CD4-positive, alpha-beta T cell treated with Interferon alpha-2 for 1 hour (primary cell): ENCODE measurements around the gene PTCHD1.

Experiments
- DNase-seq, 2 donors: peaks; one replicate each; pipeline ENCODE4 v3.0.0-alpha.2; 2020 to 2022

Gene PTCHD1

GRCh38 chrX:23364416-23364815 lies 29.8 kb downstream of the PTCHD1 start:
- no peak for DNase-seq

DNA sequence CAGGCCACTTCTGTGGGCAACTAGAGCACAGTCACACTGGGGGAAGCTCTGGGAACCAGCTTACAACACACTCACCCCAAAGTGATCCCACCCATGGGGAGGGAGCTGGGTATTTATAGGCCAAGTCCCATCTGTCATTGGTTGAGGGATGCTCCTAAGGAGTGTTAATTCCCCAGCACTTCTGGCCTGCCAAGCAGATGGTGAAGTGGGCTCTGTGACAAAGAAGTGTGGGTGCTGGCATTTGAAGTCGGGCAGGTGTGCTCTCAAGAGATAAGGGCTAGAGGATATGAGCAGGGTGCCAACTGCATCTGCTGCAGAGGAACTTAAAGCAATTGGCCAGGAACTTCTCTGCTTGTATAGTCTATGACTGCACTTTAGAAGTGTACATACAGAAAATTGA lies 30.9 kb downstream of the PTCHD1 start:
- no peak for DNase-seq

DNA sequence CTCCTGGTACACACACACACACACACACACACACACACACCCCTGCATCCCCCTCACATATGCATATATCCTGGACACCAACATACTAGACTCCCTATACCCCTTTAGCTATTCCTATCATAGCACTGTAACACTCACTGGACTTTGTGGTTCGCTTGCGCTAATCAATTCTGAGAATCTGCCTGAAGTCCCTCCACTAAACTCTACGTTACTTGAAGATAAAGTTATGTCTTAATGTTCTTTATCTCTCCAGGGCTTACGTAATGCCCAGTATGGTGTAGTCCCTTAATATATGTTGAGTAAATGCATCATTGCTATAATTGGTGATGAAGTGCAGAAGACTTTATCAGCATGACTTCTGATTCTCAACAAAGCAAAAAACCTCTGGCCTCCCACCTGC lies 32.3 kb downstream of the PTCHD1 start:
- no peak for DNase-seq

DNA sequence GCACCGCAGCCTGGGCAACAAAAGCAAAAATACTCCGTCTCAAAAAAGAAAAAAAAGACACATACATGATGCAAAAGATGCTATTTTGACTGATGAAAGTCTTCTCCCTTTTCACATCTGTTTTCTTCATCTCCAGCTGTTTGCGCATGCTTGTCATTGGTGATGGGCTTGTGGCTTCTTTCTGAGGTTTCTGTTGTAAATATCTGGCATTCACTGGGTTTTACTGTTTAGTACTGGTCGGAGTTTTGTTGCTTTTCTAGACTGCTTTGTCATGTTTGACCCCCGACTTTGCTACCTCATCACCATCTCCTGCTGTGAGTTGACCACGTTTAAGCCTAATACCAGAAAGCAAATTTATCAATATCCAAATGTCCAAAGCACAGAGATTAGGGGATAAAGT lies 34.4 kb downstream of the PTCHD1 start:
- DNase-seq: no peak

- no peak for DNase-seq
Measured at GRCh38 chrX:23372220-23372902, 37.7 kb downstream of the PTCHD1 start.

DNA sequence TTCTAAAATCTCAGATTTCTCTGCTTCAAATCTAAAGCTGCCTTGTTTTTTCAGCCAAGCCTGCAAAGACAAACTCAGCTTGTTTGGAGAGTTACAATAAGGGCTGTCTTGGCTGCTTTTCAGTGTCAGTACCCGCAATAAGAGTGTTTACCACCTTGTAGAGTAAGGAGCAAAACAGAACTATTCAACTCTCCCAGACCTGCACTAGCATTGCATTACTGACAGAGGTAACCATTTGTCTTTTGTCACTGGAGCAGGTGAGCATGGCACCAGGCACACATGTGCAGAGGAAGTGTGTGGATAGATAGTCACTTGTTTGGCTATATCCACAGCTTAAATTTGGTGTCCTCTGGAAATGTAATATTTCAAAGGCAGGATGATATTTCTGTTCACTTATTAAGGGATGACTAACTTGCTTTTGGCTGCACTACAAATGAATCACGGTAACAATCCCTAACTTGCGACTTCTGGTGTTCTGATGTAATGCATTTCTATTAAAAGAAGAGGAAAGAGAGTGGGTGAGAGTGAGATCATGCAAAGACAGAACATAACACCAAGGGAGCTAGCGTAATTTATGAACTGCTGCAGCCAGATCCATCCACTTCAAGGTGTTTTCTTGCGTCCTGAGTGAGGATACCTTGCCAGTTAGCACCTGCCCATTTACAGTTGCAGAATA lies 38.6 kb downstream of the PTCHD1 start:
- no peak for DNase-seq

DNA sequence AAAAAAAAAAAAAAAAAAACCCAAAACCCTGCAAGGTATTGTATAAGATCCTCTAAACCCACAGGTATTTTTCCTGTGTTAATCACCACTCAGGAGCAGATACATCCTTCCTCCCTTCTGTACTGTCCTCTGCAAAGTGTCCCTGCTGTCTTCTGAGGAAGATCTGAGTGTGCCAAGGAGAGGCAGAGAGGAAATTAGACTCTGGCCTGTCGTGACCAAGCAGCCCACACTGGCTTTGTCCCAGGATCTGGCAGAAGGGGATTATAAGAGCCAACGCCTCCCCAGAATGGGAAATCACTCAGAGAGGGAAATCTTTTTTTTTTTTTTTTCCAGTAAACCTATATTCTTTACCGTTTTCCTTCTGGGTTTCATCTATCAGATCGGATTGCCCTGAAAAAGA lies 39.6 kb downstream of the PTCHD1 start:
- DNase-seq: no peak

DNA sequence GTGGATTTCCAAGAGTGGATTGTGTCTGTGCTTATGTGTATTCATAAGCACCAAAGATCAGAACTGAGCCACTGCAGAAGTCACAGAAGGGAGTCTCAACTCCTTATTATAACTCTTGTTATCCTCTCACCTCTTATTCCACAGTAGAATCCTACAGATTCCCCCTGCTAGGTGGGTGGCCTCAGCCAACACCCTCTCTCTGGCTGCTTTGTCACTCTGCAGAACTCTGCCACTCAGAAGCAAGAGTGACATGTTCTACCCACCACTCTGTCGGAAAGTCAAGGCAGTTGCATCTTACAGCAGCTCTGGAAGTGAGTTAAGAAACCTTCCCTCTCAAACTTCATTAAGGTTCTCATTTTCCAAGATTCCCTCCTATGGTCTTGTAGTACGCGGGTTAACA lies 41.9 kb downstream of the PTCHD1 start:
- no peak for DNase-seq

DNA sequence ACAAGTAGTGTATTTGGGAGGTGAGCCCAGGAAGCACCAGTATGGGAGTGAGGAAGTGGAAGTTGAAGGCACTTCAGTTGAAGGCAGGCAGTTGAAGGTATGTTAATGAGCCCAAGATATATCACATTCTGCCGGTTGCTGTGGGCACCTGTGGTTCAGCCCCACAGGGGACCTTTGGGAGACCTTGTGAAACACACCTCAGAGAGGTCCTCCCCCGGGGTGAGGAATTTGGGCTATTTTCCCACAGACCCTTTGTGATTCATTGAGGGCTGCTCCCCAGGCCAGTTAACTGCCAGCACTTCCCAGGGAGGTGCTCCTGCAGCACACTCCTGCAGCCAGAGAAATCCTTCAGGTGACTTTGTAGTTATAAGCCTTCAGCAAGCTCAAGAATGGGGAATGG lies 45.9 kb downstream of the PTCHD1 start:
- DNase-seq: no peak

GRCh38 chrX:23381099-23382087 lies 46.7 kb downstream of the PTCHD1 start:
- no peak for DNase-seq

DNA sequence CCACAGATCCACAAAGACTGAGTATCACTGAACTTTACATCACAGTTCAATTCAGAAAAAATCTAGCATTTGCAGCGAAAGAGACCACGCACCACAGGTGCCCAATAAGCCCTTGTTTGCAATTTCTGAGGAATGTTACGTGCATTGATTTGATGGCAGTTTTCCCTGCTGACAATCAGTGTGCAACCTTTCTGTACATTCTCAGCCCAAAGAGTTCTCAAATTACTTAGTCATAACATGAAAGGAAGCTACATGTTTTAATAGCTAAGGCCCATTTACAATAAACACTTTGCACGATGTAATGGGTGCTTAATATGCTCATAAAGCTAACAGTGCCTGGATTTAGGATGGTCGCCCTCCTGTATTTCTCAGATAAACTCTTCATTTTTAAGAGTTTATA lies 47.9 kb downstream of the PTCHD1 start:
- DNase-seq: no peak

GRCh38 chrX:23383411-23383810 lies 48.8 kb downstream of the PTCHD1 start:
- no peak for DNase-seq

DNA sequence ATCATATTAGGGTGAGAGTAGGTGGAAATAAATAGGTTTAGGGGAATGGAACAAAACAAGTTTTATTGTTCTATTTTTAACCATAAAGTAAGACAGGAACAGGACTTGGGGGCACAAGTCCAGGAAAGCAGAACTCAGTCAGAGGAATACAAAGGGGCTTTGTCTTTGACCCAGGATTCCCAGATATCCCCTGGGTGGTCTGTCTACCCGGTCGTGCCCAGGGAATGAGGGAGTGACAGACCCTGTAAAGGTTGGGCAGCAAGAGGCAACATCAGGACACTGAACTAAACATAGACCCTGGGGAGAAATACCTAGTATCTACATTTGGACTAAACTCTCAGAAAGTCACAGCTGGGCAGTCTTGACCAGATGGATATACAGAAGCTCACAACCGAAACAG lies 50.6 kb downstream of the PTCHD1 start:
- no peak for DNase-seq

DNA sequence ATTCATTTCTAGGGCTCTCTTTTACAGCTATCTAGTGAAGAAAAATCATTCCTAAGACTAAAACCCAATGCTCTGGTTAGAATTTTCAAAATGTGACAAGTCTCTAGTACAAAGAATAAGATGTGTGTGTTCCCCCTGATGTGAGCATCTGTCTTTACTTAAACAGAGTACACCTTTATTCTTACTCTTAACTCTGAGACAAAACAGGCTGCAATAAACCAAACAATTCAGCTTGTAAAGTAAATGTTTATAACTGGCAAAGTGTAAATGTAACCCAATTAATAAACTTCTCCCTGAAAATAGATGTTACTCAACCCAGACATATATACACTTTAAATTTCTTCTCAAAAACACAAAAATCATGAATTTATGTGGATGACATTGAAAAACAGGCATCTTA lies 51.6 kb downstream of the PTCHD1 start:
- no peak for DNase-seq

GRCh38 chrX:23386726-23387125 lies 52.1 kb downstream of the PTCHD1 start:
- DNase-seq: no peak

DNA sequence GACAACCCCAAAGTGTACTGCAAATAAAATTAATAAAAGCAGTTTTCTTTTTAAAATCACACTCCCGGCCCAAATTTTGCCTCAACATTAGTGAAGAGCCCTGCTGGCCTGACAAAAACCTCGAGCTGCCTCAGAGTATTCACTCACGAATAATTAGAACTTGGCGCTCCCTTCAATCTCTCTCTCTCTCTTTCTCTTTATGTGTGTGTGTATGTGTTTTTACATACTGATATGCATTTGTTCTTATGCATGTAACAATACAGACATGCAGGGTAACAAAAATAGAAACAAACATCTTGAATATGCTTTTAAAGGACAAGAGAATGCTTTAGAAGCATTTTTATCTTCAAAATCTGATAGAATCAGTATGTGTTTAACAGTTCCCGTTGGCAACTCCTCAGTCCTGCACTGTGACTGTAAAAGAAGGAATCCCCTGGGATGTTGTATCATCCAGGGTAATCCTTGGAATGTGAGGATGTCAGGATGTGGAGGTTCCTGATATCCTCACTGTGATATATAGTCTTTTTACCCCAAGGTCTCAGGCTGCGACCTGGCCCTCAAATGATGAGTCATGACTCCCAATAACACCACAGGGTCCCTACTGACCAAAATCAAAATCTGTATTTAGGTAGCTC lies 53.0 kb downstream of the PTCHD1 start:
- DNase-seq: no peak

DNA sequence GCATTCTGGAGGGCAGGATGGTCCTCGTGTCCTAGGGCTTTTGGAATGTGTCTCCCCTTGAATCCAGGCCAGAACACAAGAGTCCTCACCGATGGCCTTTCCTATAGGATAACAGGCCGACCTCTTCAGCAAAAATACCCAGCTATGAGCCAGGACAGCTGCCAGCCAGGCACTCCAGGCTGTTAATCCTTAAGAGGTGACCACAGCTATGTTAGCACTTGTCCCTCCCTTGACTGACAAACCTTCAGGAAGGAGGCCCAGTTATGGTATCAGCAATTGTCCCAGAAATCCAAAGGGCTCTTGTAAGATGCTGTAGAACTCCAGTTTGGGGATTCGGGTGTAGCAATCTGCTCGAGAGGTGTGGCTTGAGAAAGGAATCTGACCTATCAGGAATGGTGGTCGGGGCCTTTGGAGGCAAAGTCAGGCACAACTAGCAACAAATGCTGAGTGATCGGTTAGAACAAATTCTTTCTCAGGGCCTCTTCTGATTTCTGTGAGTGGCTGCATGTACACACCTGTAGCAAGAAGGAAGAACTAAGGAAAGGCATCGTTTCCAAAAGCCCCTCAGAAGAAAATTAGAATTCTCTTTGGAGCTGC lies 54.6 kb downstream of the PTCHD1 start:
- DNase-seq: no peak

- DNase-seq: no peak
Measured at GRCh38 chrX:23390979-23391378, 56.3 kb downstream of the PTCHD1 start.

GRCh38 chrX:23392195-23392594 lies 57.5 kb downstream of the PTCHD1 start:
- no peak for DNase-seq

DNA sequence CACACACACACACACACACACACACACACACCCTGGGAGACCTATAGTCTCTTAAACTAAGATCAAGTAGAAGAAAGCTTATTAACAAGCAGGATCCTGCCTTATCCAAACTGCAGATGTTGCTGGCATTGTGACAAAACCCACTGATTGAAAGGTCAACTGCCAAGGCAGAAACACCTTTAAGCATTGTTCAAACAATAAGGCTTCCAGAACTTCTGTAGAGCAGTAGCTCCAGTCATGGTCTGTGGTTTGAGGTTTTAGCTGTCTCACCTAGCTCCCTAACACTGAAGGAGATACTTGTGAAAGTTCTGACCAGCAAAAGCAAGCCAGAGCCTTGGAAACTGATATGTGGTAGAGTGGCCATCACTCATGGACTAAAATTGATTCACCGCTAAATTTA lies 59.8 kb downstream of the PTCHD1 start:
- DNase-seq: no peak

GRCh38 chrX:23396263-23396662 lies 61.6 kb downstream of the PTCHD1 start:
- DNase-seq: no peak

- DNase-seq: no peak
Measured at GRCh38 chrX:23398570-23398969, 63.9 kb downstream of the PTCHD1 start.

GRCh38 chrX:23403849-23404248 lies 69.2 kb downstream of the PTCHD1 start:
- DNase-seq: no peak
